Esophagus squamous epithelium (tissue), 5 donors: ENCODE measurements around the gene SCRG1. TPM values are rescaled to one million over a fixed set of nuclear protein-coding genes. Genes with fewer than 3 reads are reported as not detected.

Source experiments
- DNase-seq: peaks from one replicate; lab custom pipeline; 2025; lab: John Stamatoyannopoulos, UW
- H3K27ac ChIP-seq, 4 donors: fragments of 200-600 bp; sonication (generic); one replicate each; pipeline ENCODE4 v1.5.1; 2016 to 2019; ENCODE audit warnings: mild to moderate bottlenecking in 1 of 4
- H3K27me3 ChIP-seq, 4 donors: fragments of 200-600 bp; sonication (generic); 1 replicate in 3 of 4; 2 replicates in 1 of 4; pipeline versions ENCODE4 v1.5.1 to v1.6.0; 2017 to 2021; ENCODE audit warnings: antibody characterized with exemption in 1 of 4
- H3K36me3 ChIP-seq, 3 donors: fragments of 200-600 bp; sonication (generic); one replicate each; pipeline ENCODE4 v1.5.1; 2016 to 2019
- H3K4me1 ChIP-seq, 3 donors: fragments of 200-600 bp; sonication (generic); one replicate each; pipeline ENCODE4 v1.5.1; 2017 to 2019
- H3K4me3 ChIP-seq, 4 donors: fragments of 200-600 bp; sonication (generic); 1 replicate in 3 of 4; 2 replicates in 1 of 4; pipeline ENCODE4 v1.5.1; 2016 to 2019; ENCODE audit warnings: mild to moderate bottlenecking in 2 of 4, moderate library complexity in 1 of 4
- H3K9me3 ChIP-seq, 3 donors: fragments of 200-600 bp; sonication (generic); one replicate each; pipeline ENCODE4 v1.5.1; 2016 to 2019
- POLR2A ChIP-seq, 4 donors: fragments of 450-650 bp; IDR thresholded peaks; one replicate each; pipeline ENCODE4 v1.6.1; 2017; ENCODE audit warnings: antibody characterized with exemption in 4 of 4, mild to moderate bottlenecking in 4 of 4, moderate library complexity in 3 of 4
- WGBS, 2 donors: methylation state at CpG; one replicate each; pipeline ENCODE4 v1.1.5; 2018; 5-methylcytosine and 5-hydroxymethylcytosine counted together
- intact Hi-C: fragments of 100-400 bp; cut with DNase I; formaldehyde crosslinking; loops from one replicate; pipeline ENCODE4 v1.15.0; 2022
- total RNA-seq, 4 donors: library from RNA; depleted of rRNA; stranded (reverse); fragments of >200 nt; gene quantifications; one replicate each; pipeline ENCODE4 v1.1.0, GENCODE V29; 2016
- TF ChIP-seq, protein P1 (sequence below), 6 experiments: fragments of 450-650 bp in 4 of 6; fragments of 200-600 bp in 2 of 6; sonication (generic) in 2 of 6; IDR thresholded peaks; one replicate each; pipeline ENCODE4 v1.5.1; 2016 to 2019; ENCODE audit warnings: antibody characterized with exemption in 6 of 6, mild to moderate bottlenecking in 4 of 6, moderate library complexity in 4 of 6
- donor health status: DM: yes; HTN: yes; CAD: no.

SCRG1 gene
- total RNA-seq, result under 1 TPM in 1 of 4 donors, not detected in 3; 0.08 TPM

DNA sequence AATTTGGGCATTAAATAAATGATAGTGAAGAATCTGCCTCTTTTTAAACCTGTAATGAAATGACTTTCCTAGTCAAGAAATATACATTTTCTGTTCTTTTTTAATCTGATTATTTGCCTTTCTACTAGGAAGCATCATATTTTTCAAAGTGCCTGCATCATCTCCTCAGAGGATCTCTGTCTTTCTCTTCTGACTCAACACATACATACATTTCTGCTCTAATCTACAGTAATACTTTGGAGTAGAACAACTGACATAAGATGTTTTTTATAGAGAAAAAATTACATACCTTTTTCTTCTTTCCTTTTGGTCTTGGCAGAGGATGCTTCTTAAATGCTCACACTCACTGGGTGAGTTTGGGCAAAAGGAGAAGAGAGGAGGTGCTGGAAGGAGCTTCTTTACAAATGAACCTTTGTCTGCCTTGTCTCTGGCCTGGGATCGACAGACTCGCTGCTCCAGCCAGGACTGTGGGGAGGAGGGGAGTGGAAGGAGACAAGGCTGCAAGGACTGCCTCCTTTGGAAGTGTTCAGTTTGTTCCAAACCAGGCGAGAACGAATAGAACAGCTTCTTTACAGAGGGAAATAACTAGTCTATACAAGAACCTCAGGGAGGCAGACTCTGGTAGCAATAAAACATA is at the start of gene SCRG1:
TSS of gene SCRG1 (minus strand) at position 338 of the 637 bp plus-strand sequence. CDS start 7,702 bp downstream, outside the sequence.
- H3K36me3 ChIP-seq, result peaks cover 0 to 16% (median 0%) of the 10 kb centered on the region in 3 donors
- TF ChIP-seq POLR2A (IDR thresholded peaks at IDR 0.05), result no peak
- TF ChIP-seq, protein P1, sequence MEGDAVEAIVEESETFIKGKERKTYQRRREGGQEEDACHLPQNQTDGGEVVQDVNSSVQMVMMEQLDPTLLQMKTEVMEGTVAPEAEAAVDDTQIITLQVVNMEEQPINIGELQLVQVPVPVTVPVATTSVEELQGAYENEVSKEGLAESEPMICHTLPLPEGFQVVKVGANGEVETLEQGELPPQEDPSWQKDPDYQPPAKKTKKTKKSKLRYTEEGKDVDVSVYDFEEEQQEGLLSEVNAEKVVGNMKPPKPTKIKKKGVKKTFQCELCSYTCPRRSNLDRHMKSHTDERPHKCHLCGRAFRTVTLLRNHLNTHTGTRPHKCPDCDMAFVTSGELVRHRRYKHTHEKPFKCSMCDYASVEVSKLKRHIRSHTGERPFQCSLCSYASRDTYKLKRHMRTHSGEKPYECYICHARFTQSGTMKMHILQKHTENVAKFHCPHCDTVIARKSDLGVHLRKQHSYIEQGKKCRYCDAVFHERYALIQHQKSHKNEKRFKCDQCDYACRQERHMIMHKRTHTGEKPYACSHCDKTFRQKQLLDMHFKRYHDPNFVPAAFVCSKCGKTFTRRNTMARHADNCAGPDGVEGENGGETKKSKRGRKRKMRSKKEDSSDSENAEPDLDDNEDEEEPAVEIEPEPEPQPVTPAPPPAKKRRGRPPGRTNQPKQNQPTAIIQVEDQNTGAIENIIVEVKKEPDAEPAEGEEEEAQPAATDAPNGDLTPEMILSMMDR (IDR thresholded peaks at IDR 0.05), result no peak
- H3K4me3 ChIP-seq, result no peak within 1 kb of the TSS
- 22 to 38% methylated on average over 3 to 4 of the region's 4 CpGs for whole genome bisulfite sequencing, 2 donors
- no peaks in the 10 kb centered on the region for H3K4me1 ChIP-seq
- no peaks in the 10 kb centered on the region for H3K27me3 ChIP-seq
- H3K9me3 ChIP-seq, result no peaks in the 10 kb centered on the region
- no peak for DNase-seq
- intact Hi-C loops, result no loop called here
- H3K27ac ChIP-seq, result no peak within 1 kb of the TSS

DNA sequence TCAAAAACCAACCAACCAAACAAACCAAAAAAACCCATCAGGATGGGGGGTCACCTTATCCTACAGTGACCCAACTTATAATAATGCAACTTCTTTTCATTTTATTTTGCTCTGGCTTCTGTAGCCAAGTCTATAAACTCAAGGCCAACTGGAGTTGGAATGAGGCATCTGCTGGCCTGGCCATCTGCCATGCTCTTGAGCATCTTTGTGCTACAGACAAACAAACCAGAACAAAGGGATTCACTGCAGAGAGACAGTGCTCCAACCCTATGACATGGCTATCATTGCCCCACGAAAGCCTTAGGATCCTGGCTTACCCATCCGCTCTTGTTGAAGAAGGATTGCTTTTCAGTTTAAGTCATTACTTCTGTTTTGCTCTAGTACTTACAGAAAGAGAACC is 49.2 kb upstream of the SCRG1 start:
- Histone ChIP-seq H3K27ac (peak overlapping the region in 1 of 4 donors; percentile 27), H3K27me3 (no peaks in the 10 kb centered on the region), H3K4me3 (no peak overlapping the region), H3K4me1 (peaks cover 0 to 7% (median 0%) of the 10 kb centered on the region in 3 donors), H3K9me3 (no peaks in the 10 kb centered on the region), H3K36me3 (peaks cover 0 to 1% (median 0%) of the 10 kb centered on the region in 3 donors)
- intact Hi-C loops, result no loop called here
- TF ChIP-seq POLR2A (IDR thresholded peaks at IDR 0.05), result no peak
- TF ChIP-seq, protein P1 (IDR thresholded peaks at IDR 0.05), result no peak
- WGBS, 2 donors, result 47 to 57% methylated on average over 2 of the region's 2 CpGs
- DNase-seq, result no peak

DNA sequence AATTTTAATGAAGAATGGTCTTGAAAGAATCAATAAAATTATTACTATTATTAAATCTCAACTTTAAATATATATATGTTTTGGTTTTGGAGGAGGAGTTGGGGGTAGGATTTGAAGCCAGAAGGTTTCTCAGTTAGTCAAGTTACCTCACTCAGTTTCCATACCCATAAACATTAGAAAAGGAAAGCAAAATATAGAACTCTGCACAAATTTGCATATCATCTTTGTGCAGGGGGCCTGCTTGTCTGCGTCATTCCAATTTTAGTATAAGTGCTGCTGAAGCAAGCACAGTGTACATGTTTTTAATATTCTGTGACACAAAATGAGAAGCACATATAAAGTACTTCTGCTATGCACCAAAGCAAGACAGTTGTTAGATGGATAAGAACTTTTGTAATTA is 47.5 kb upstream of the SCRG1 start:
- no peak for TF ChIP-seq POLR2A (IDR thresholded peaks at IDR 0.05)
- TF ChIP-seq, protein P1 (IDR thresholded peaks at IDR 0.05), result no peak
- 93 to 100% methylated on average over 1 of the region's 1 CpG for WGBS, 2 donors
- intact Hi-C loops, result no loop called here
- H3K9me3 ChIP-seq, result no peaks in the 10 kb centered on the region
- no peak overlapping the region for H3K4me3 ChIP-seq
- no peak overlapping the region for H3K27ac ChIP-seq
- peaks cover 0 to 12% (median 0%) of the 10 kb centered on the region in 3 donors for H3K36me3 ChIP-seq
- no peak for DNase-seq
- peaks cover 0 to 7% (median 0%) of the 10 kb centered on the region in 3 donors for H3K4me1 ChIP-seq
- H3K27me3 ChIP-seq, result no peaks in the 10 kb centered on the region

DNA sequence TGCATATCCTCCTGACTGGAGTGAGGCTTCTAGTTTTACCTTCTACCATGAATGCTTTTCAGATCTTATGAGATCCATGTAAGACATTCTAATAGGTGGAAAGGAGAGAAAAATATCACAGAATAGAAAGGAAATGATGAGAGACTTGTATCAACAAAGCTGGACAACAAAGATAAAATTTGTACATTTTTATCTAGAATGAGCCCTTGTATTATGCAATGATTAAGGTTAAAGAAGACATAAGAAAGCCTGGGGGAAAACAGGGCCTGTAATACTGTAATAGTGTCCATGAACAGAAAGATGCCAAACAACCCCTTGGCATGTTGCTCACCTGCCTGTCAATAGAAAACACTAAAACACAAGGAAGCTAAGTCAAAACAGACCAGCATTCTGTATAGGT is 44.2 kb upstream of the SCRG1 start:
- no peaks in the 10 kb centered on the region for H3K4me1 ChIP-seq
- intact Hi-C loops, result no loop called here
- H3K36me3 ChIP-seq, result peaks cover 0 to 12% (median 0%) of the 10 kb centered on the region in 3 donors
- DNase-seq, result no peak
- TF ChIP-seq POLR2A (IDR thresholded peaks at IDR 0.05), result no peak
- TF ChIP-seq, protein P1 (IDR thresholded peaks at IDR 0.05), result no peak
- no peak overlapping the region for H3K4me3 ChIP-seq
- no peaks in the 10 kb centered on the region for H3K27me3 ChIP-seq
- no peaks in the 10 kb centered on the region for H3K9me3 ChIP-seq
- H3K27ac ChIP-seq, result no peak overlapping the region

DNA sequence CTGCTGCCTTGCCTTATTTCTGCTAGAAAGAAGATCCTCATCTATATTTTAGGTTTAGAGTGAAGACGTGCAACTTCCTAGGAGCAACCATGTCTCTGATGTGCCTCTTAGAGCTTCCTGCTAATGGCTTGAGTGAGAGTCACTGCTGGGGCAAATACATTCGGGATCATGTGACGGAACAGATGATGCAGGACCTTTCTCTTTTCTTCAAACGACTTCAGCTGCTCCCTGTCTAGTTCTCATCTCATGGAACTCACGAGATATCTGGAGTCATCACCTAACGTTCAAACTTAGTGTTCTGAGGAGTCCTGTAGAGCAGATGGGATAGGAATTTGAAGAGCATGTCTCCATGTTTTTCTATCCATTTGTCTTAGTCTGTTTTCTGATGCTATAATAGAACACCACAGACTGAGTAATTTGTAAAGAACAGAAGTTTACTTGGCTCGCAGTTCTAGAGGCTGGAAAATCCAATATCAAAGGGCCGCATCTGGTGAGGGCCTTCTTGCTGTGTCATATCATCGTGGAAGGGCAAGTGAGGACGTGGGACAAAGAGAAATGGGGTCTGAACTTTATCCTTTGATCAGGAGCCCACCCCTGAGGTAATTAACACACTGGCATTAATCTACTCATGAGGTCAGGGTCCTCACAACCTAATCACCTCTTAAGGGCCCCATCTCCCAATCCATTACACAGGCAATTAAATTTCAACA is 43.5 kb upstream of the SCRG1 start:
- intact Hi-C loops, result no loop called here
- Histone ChIP-seq H3K4me3 (no peak overlapping the region), H3K4me1 (no peaks in the 10 kb centered on the region), H3K27ac (no peak overlapping the region), H3K27me3 (no peaks in the 10 kb centered on the region), H3K9me3 (no peaks in the 10 kb centered on the region), H3K36me3 (peaks cover 0 to 12% (median 0%) of the 10 kb centered on the region in 3 donors)
- 83 to 87% methylated on average over 10 of the region's 10 CpGs for WGBS, 2 donors
- no peak for TF ChIP-seq POLR2A (IDR thresholded peaks at IDR 0.05)
- TF ChIP-seq, protein P1 (IDR thresholded peaks at IDR 0.05), result no peak
- DNase-seq, result no peak
